ENCODE data around the gene SYTL4.
"Not testable (repeated sequence)": the region's sequence is repeated elsewhere in the genome, so short reads cannot be mapped to it uniquely, and the experiment has no call there.

DNA sequence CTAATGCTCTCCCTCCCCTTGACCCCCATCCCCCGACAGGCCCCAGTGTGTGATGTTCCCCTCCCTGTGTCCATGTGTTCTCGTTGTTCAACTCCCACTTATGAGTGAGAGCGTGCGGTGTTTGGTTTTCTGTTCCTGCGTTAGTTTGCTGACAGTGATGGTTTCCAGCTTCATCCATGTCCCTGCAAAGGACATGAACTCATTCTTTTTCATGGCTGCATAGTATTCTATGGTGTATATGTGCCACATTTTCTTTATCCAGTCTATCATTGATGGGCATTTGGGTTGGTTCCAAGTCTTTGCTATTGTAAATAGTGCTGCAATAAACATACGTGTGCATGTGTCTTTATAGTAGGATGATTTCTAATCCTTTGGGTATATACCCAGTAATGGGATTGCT lies 37.5 kb upstream of the SYTL4 start:
- TF ChIP-seq, protein P1, sequence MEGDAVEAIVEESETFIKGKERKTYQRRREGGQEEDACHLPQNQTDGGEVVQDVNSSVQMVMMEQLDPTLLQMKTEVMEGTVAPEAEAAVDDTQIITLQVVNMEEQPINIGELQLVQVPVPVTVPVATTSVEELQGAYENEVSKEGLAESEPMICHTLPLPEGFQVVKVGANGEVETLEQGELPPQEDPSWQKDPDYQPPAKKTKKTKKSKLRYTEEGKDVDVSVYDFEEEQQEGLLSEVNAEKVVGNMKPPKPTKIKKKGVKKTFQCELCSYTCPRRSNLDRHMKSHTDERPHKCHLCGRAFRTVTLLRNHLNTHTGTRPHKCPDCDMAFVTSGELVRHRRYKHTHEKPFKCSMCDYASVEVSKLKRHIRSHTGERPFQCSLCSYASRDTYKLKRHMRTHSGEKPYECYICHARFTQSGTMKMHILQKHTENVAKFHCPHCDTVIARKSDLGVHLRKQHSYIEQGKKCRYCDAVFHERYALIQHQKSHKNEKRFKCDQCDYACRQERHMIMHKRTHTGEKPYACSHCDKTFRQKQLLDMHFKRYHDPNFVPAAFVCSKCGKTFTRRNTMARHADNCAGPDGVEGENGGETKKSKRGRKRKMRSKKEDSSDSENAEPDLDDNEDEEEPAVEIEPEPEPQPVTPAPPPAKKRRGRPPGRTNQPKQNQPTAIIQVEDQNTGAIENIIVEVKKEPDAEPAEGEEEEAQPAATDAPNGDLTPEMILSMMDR (IDR thresholded peaks at IDR 0.05) = not testable (repeated sequence)
- TF ChIP-seq POLR2A (IDR thresholded peaks at IDR 0.05) = not testable (repeated sequence)

All from esophagus squamous epithelium (tissue), 4 donors.